Activated CD8-positive, alpha-beta memory T cell treated with anti-CD3 and anti-CD28 coated beads, Interleukin-2, amount 50 U/mL, for 1 hour (primary cell): ENCODE data around the gene TTLL12.

Experiments used
- DNase-seq: peaks from one replicate; pipeline ENCODE4 v3.0.0-alpha.2; 2020; ENCODE audit errors: extremely low read depth

Gene TTLL12

GRCh38 chr22:43128116-43128515 is 58.8 kb downstream of the TTLL12 start:
- no peak for DNase-seq

DNA sequence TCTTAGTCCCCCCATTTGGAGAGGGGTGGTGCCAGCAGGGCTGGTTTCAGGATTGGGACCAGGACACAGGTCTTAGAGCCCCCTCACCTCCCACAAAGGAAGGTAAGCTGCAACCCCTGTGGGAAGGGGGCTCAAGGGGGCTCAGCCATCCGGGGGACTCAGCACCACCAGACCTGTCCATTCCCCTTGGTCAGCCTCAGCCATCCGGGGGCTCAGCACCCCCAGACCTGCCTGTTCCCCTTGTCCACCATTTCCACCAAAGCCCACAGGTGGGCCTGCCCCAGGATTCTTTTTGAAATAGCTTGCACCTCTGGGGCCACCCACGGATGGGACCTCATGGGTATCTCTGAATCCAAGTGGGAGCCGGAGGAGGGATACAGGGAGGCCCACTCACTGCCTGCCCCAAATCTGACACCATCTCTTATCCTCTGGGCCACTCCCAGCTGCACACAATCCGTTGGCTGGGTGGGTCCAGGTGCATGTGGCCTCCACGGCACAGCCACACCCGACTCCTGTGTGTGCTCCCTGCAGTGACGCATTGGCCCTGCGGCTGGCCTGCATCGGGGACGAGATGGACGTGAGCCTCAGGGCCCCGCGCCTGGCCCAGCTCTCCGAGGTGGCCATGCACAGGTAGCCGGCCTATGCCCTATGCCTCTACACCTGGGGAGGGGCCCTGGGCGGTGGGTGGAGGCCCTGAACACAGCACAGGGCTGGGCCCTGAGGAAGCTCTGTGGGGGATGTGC is 59.6 kb downstream of the TTLL12 start:
- no peak for DNase-seq

- no peak for DNase-seq
Measured at GRCh38 chr22:43126501-43127165, 60.3 kb downstream of the TTLL12 start.

DNA sequence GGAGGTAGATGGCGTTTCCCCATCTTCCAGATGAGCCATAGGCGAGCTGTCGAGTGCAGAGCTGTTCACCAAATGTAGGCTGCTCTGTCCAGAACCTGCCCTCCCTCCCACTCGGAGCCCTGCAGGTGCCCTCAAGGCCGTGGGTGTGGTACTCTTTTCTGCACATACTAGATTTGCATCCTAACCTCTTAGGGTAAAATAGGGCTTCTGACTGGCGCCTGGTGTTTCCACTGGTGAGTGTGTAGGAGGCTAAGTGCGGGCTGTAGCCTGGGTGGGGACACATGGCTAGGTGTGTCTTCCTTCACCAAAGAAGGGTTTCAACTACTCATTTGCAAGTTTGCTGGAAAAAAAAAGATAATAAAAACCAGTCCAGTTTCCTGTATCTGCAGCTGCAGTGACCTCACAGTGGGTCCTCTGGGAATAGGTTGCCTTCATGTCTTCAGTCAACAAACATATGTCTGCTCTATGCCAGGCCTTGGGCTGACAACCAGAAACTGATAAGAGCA is 67.9 kb downstream of the TTLL12 start:
- DNase-seq = no peak

DNA sequence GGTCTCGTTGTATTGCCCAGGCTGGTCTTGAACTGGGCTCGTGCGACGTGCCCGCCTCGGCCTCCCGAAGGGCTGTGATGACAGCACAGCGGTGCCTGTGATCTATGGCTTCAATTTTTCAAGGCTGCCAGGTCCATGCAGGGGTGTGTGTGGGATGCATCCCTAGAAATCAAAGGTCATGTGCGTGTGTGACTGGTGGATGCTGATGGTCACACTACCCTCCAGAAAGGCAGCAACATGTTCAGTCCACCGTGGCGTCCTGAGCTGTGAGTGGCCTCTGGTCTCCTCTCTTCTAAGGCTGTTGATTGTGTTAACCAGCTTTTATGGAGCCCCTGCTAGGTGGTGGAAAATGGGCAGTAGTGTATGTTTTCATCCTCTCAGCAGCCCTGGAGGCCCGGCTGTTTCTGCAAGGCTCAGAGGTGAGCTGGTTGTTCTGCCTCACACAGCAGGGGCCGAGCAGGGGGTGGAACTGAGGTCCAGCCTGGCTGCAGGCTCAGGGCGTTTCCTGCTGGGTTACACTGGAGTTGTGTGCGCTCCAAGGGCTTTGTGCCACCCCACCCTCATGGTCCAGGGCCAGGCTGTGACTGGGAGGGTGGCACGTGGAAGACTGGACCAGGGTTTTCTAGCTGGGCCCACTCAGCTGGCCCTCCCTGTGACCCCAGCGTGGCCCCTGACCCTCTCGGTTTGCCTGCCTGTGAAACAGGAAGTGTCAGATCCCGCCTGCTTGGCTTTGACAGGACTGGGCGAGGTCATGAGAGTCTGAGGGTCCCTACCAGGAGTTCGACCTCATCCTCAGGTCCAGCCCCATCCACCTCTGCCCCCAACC is 68.7 kb downstream of the TTLL12 start:
- DNase-seq = no peak

GRCh38 chr22:43116932-43117331 is 70.0 kb downstream of the TTLL12 start:
- no peak for DNase-seq
